ENCODE results near the gene SH3BGRL2.

The SH3BGRL2 gene

DNA sequence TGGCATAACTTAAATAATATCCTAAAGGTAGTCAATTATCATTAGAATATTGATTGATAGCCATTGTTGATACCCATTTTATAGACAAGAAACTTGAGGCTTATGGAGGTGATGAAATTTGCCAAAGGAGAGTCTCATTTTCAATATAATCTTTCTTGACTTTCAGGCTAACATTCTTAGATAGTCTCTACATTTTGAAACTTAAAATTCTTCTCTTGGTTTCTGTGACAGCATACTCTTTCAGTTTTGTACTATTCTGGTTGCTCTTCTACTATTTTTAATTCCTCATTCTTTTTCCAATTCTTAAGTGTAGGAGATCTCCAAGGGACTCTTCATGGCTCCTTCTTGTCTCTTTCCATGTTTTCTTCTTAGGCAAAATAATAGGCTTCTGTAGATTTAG is 3.7 kb upstream of the SH3BGRL2 start:
- no peak for DNase-seq (ENCODE audit: low spot score)
- TF ChIP-seq, protein P1, sequence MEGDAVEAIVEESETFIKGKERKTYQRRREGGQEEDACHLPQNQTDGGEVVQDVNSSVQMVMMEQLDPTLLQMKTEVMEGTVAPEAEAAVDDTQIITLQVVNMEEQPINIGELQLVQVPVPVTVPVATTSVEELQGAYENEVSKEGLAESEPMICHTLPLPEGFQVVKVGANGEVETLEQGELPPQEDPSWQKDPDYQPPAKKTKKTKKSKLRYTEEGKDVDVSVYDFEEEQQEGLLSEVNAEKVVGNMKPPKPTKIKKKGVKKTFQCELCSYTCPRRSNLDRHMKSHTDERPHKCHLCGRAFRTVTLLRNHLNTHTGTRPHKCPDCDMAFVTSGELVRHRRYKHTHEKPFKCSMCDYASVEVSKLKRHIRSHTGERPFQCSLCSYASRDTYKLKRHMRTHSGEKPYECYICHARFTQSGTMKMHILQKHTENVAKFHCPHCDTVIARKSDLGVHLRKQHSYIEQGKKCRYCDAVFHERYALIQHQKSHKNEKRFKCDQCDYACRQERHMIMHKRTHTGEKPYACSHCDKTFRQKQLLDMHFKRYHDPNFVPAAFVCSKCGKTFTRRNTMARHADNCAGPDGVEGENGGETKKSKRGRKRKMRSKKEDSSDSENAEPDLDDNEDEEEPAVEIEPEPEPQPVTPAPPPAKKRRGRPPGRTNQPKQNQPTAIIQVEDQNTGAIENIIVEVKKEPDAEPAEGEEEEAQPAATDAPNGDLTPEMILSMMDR (IDR thresholded peaks at IDR 0.05; ENCODE audit: extremely low read depth, missing control alignments) = no peak

GRCh38 chr6:79628466-79629288 is 2.5 kb upstream of the SH3BGRL2 start:
- TF ChIP-seq, protein P1 (IDR thresholded peaks at IDR 0.05; ENCODE audit: extremely low read depth, missing control alignments) = no peak

DNA sequence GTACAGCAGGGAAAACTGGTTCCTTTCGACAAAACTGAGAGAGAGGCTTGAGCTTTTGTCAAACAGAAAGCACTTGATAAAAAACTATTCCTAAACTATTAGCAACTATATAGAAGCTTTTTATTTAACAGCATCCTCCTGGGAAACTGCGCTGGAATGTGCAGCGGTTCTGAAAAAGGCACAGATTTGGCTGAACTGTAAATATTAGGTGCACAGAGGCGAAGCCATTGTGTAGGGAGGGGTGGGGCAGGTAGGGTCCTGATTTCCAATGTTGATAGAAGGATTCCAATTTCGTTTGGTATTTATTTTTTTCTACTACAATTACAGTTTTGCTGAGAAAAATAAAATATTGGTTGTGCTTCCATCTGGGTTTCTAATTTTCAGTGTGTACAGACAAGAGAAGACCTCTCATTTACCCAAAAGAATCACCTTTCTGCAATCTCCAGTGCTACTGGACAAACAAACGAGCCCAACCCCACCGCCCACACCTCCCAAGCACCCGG is 698 bp upstream of the SH3BGRL2 start:
- DNase-seq (ENCODE audit: low spot score) = no peak
- TF ChIP-seq, protein P1 (IDR thresholded peaks at IDR 0.05; ENCODE audit: extremely low read depth, missing control alignments) = no peak

More at GRCh38 chr6:79628466-79629288, 2.5 kb upstream of the SH3BGRL2 start:
- no peak for DNase-seq (ENCODE audit: low spot score)

DNA sequence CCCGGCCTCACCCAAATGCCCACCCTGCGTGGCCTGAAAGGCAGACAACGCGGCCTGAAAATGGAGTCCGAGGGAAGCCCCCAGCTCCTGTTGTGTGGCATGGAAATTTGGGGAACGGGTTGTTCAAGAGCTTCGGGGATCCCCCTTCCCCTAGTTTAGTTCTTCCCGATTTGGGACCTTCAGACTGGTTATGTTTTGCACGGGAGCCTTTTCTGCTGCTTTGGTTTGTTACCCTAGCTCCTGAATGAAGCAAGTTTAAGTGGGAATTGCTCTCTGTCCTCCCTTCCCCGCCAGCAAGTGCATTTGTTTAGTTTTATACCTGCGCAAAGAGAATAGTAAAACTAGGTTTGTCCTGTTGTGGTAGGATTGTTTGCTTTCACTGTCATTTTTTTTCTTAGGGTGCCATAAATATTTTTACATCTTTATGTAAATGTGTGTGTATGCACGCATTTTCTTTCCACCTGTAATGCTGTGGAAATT is 604 bp downstream of the SH3BGRL2 start:
- TF ChIP-seq, protein P1 (IDR thresholded peaks at IDR 0.05; ENCODE audit: extremely low read depth, missing control alignments) = no peak
- DNase-seq (ENCODE audit: low spot score) = no peak

DNA sequence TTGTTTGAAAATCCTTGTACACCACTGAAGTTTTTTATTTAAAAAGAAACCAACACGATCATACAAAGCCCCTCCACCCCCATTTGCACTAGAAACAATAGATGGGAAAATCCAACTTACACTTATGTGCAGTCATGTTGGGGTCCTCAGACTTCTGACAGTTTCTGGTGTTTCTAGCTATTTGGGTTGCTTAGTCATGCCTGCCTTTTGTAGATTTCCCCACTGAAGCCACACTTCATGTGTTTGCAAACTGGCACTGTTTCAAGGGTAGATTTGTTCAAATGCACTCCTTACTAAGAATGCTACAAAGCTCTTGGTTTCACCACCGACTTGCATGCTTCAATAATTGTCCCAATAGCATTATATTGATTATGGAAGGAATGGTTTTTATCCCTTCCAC is 1.5 kb downstream of the SH3BGRL2 start:
- TF ChIP-seq, protein P1 (IDR thresholded peaks at IDR 0.05; ENCODE audit: extremely low read depth, missing control alignments) = no peak
- DNase-seq (ENCODE audit: low spot score) = no peak

- TF ChIP-seq, protein P1 (IDR thresholded peaks at IDR 0.05; ENCODE audit: extremely low read depth, missing control alignments) = no peak
- DNase-seq (ENCODE audit: low spot score) = no peak
These were observed 3.5 kb downstream of the SH3BGRL2 start for GRCh38 chr6:79634491-79635231.

- TF ChIP-seq, protein P1 (IDR thresholded peaks at IDR 0.05; ENCODE audit: extremely low read depth, missing control alignments) = no peak
- DNase-seq (ENCODE audit: low spot score) = no peak
These were observed 4.1 kb downstream of the SH3BGRL2 start for GRCh38 chr6:79635232-79635543.
